Neural cell (in vitro differentiated cells): Measurements from ENCODE around the gene SKOR1.

ENCODE experiments used
- POLR2AphosphoS5 ChIP-seq: IDR thresholded peaks from 2 replicates; pipeline ENCODE4 v1.6.1; 2012
- TF ChIP-seq, protein P1 (sequence below): fragments of 450-650 bp; IDR thresholded peaks from 2 replicates; pipeline ENCODE4 v1.5.1; 2014; ENCODE audit warnings: antibody characterized with exemption, mild to moderate bottlenecking, moderate library complexity; ENCODE audit not compliant: poor library complexity, severe bottlenecking

DNA sequence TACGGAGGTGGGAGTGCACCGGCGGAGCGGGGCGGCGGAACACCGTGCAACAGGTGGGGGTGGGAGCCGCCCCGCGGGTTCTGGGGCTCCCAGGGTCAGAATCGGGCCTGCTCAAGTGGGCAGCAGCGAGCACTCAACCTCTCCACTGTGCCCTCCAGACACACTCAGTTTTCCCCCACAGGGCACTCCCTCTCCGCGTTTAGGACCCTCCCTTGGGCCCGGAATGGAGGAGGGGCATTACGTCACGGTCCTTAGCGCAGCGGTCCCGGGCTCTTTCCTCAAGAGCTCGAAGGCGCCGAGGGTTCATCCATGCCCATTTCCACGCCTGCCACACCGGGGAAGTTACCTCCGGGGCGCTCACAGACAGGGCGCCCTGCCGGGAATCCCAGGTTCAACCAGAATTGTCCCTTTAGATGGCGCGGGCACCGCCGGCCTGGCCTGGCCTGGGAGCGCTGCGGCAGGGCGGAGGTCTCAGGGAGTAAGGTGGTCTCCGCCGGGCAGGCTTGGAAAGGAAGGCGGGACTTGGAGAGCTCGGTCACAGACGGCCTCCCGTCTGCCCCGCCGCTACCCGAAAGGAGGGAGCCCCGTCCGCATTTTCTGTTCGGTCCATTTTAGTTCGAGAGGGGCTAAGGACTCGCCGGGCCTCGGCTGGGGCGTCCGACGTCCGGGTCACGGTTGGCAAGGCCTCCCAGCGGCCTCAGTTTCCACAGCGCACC is 9.4 kb downstream of the SKOR1 start:
- TF ChIP-seq, protein P1, sequence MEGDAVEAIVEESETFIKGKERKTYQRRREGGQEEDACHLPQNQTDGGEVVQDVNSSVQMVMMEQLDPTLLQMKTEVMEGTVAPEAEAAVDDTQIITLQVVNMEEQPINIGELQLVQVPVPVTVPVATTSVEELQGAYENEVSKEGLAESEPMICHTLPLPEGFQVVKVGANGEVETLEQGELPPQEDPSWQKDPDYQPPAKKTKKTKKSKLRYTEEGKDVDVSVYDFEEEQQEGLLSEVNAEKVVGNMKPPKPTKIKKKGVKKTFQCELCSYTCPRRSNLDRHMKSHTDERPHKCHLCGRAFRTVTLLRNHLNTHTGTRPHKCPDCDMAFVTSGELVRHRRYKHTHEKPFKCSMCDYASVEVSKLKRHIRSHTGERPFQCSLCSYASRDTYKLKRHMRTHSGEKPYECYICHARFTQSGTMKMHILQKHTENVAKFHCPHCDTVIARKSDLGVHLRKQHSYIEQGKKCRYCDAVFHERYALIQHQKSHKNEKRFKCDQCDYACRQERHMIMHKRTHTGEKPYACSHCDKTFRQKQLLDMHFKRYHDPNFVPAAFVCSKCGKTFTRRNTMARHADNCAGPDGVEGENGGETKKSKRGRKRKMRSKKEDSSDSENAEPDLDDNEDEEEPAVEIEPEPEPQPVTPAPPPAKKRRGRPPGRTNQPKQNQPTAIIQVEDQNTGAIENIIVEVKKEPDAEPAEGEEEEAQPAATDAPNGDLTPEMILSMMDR = no peak
- TF ChIP-seq POLR2AphosphoS5 = no peak
